ENCODE measurements around the gene FXYD6.

GRCh38 chr11:117808784-117809183, 67.7 kb downstream of the FXYD6 start:
- TF ChIP-seq CTCF (IDR thresholded peaks at IDR 0.05; ENCODE audit: low read depth, low read length), result no peak
- TF ChIP-seq POLR2A (IDR thresholded peaks at IDR 0.05; ENCODE audit: extremely low read depth, insufficient read length), result no peak
- TF ChIP-seq, protein P1, sequence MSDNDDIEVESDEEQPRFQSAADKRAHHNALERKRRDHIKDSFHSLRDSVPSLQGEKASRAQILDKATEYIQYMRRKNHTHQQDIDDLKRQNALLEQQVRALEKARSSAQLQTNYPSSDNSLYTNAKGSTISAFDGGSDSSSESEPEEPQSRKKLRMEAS (IDR thresholded peaks at IDR 0.05; ENCODE audit: low read depth, low read length), result no peak

Data from NB4 (cell line).